ENCODE results near the gene OCRL.

- TF ChIP-seq CTCF (IDR thresholded peaks at IDR 0.05) (no peak), POLR2A (IDR thresholded peaks at IDR 0.05) (no peak), EP300 (IDR thresholded peaks at IDR 0.05) (no peak), POLR2AphosphoS5 (IDR thresholded peaks at IDR 0.05) (no peak)
Observed at GRCh38 chrX:129529685-129530281, 10.3 kb upstream of the OCRL start.

Data from upper lobe of left lung (tissue), 4 donors.